ENCODE measurements around the gene CCL26.
"Not testable (repeated sequence)": the region's sequence is repeated elsewhere in the genome, so short reads cannot be mapped to it uniquely, and the experiment has no call there.

- TF ChIP-seq CTCF (IDR thresholded peaks at IDR 0.05 in 8 of 11, conservative IDR thresholded peaks at IDR 0.05 in 3 of 11); POLR2A (IDR thresholded peaks at IDR 0.05); POLR2AphosphoS5 (IDR thresholded peaks at IDR 0.05): not testable (repeated sequence)
Measured at GRCh38 chr7:75779035-75779434, 7.0 kb upstream of the CCL26 start.
